SU-DHL-6 (cell line): Measurements from ENCODE around the gene SPANXA2.
"Not testable (repeated sequence)": the region's sequence is repeated elsewhere in the genome, so short reads cannot be mapped to it uniquely, and the experiment has no call there.

Experiments used
- H2AFZ ChIP-seq: fragments of 200-600 bp; sonication (generic); 2 replicates; pipeline ENCODE4 v1.6.1; 2014; ENCODE audit warnings: low read depth, mild to moderate bottlenecking, moderate library complexity, mixed read lengths, antibody characterized with exemption, low read length; ENCODE audit not compliant: severe bottlenecking
- H3F3A ChIP-seq: fragments of 200-600 bp; shearing (Covaris generic); 2 replicates; pipeline ENCODE4 v1.6.0; 2016; ENCODE audit warnings: antibody characterized with exemption, mild to moderate bottlenecking; ENCODE audit not compliant: insufficient read depth
- H3K27ac ChIP-seq: fragments of 200-600 bp; sonication (generic); 2 replicates; pipeline ENCODE4 v1.5.1; 2016; ENCODE audit warnings: low read depth, mild to moderate bottlenecking, low read length, moderate library complexity, mixed read lengths
- H3K27me3 ChIP-seq: fragments of 200-600 bp; sonication (generic), shearing (Covaris generic); 2 replicates; pipeline ENCODE4 v1.6.0; 2014; ENCODE audit warnings: mild to moderate bottlenecking, low read length
- H3K36me3 ChIP-seq: fragments of 200-600 bp; sonication (generic); 2 replicates; pipeline ENCODE4 v1.6.1; 2014; ENCODE audit warnings: mild to moderate bottlenecking, low read length, mixed read lengths
- H3K4me2 ChIP-seq: fragments of 300-600, 200-600 bp; shearing (Covaris generic), sonication (generic); 2 replicates; pipeline ENCODE4 v1.6.0; 2014; ENCODE audit warnings: low read length, low read depth, mild to moderate bottlenecking; ENCODE audit not compliant: poor library complexity, severe bottlenecking
- H3K4me3 ChIP-seq: fragments of 200-600 bp; sonication (generic); 2 replicates; pipeline ENCODE4 v1.5.1; 2014; ENCODE audit warnings: antibody characterized with exemption, low read length, mild to moderate bottlenecking, mixed read lengths; ENCODE audit not compliant: insufficient read depth, poor library complexity, severe bottlenecking
- H3K79me2 ChIP-seq: fragments of 200-600 bp; sonication (generic); 2 replicates; pipeline ENCODE4 v1.6.1; 2014; ENCODE audit warnings: mild to moderate bottlenecking, low read length, moderate library complexity; ENCODE audit not compliant: insufficient read depth
- H3K9ac ChIP-seq: fragments of 200-600 bp; sonication (generic); 2 replicates; pipeline ENCODE4 v1.7.0; 2014; ENCODE audit warnings: mild to moderate bottlenecking, low read length
- H3K9me2 ChIP-seq: fragments of 200-600 bp; sonication (generic); replicated peaks from 2 replicates; pipeline ENCODE4 v1.6.1; 2014; ENCODE audit warnings: low read length; ENCODE audit not compliant: insufficient read depth
- H3K9me3 ChIP-seq: fragments of 200-600 bp; sonication (generic); 2 replicates; pipeline ENCODE4 v1.6.1; 2014; ENCODE audit warnings: low read length, mixed read lengths; ENCODE audit not compliant: insufficient read depth
- H4K20me1 ChIP-seq: fragments of 200-600 bp; sonication (generic); 2 replicates; pipeline ENCODE4 v1.6.1; 2014; ENCODE audit warnings: low read depth, mild to moderate bottlenecking, antibody characterized with exemption, low read length, moderate library complexity, mixed read lengths
- EZH2phosphoT487 ChIP-seq: fragments of 200-600 bp; sonication (generic), shearing (Covaris generic); conservative IDR thresholded peaks from 2 replicates; pipeline ENCODE4 v1.6.1; 2018; ENCODE audit warnings: mild to moderate bottlenecking, antibody characterized with exemption, low read length, moderate library complexity, mixed read lengths
- TF ChIP-seq, protein P1 (sequence below): fragments of 200-600 bp; sonication (generic); IDR thresholded peaks from one replicate; pipeline ENCODE4 v1.5.1; 2017; ENCODE audit warnings: antibody characterized with exemption, mild to moderate bottlenecking, low read length, moderate library complexity; ENCODE audit not compliant: insufficient read depth, poor library complexity, severe bottlenecking

SPANXA2 gene, protein sequence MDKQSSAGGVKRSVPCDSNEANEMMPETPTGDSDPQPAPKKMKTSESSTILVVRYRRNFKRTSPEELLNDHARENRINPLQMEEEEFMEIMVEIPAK

DNA sequence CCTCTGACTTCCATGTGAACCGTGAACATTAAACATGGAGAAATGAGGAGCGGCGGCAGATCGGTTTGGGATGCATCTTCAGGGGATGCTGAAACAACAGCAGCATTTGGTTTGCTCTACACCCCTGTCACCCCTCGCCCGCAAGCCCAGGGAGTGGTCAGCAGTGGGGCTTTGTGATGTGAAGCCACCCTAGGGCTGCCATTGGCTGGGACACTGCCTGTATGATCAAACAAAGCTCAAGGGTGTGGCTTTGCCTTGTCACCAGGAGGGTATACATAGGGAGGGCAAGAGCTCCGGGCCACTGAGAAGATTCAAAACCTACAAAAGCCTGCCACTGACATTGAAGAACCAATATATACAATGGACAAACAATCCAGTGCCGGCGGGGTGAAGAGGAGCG lies at the start of gene SPANXA2:
Gene SPANXA2, plus strand, starts transcription at position 301 of the 400 bp plus-strand sequence. Its CDS starts 60 bp downstream, at position 361.
- H3F3A ChIP-seq, H3K79me2 ChIP-seq: not testable (repeated sequence)

DNA sequence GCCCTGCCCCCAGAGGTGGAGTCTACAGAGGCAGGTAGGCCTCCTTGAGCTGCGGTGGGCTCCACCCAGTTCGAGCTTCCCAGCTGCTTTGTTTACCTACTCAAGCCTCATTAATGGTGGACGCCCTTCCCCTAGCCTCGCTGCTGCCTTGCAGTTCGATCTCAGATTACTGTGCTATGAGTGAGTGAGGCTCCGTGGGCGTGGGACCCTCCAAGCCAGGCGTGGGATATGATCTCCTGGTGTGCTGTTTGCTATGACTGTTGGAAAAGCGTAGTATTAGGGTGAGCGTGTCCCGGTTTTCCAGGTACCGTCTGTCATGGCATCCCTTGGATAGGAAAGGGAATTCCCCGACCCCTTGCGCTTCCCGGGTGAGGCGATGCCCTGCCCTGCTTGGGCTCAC lies 47.0 kb upstream of the SPANXA2 start:
- not testable (repeated sequence) for H3K9me3 ChIP-seq, H3K36me3 ChIP-seq, H3K27me3 ChIP-seq

More for the DNA sequence above, at the start of gene SPANXA2:
- not testable (repeated sequence) for H3K9me2 ChIP-seq, H3K9ac ChIP-seq, H3K27ac ChIP-seq, H3K9me3 ChIP-seq, H3K4me3 ChIP-seq, H3K27me3 ChIP-seq, H3K36me3 ChIP-seq, H4K20me1 ChIP-seq, H2AFZ ChIP-seq, H3K4me2 ChIP-seq

DNA sequence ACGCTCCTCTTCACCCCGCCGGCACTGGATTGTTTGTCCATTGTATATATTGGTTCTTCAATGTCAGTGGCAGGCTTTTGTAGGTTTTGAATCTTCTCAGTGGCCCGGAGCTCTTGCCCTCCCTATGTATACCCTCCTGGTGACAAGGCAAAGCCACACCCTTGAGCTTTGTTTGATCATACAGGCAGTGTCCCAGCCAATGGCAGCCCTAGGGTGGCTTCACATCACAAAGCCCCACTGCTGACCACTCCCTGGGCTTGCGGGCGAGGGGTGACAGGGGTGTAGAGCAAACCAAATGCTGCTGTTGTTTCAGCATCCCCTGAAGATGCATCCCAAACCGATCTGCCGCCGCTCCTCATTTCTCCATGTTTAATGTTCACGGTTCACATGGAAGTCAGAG lies 4.9 kb upstream of the SPANXA2 start, which contains the start of gene SPANXA1:
Gene SPANXA1, minus strand, starts transcription at position 101 of the 400 bp plus-strand sequence. Its CDS starts 60 bp downstream, at position 41.
- not testable (repeated sequence) for H3K79me2 ChIP-seq, H3K4me2 ChIP-seq, H3K36me3 ChIP-seq, H3K27me3 ChIP-seq, H3K4me3 ChIP-seq, H3K9me2 ChIP-seq, H4K20me1 ChIP-seq, H3K9ac ChIP-seq, H3K27ac ChIP-seq, H3F3A ChIP-seq, H3K9me3 ChIP-seq, H2AFZ ChIP-seq

More for the DNA sequence above, 47.0 kb upstream of the SPANXA2 start:
- H4K20me1 ChIP-seq, H3K9ac ChIP-seq, H3K4me2 ChIP-seq, H3K79me2 ChIP-seq, H3K27ac ChIP-seq, H3K9me2 ChIP-seq, H3K4me3 ChIP-seq, H2AFZ ChIP-seq, H3F3A ChIP-seq: not testable (repeated sequence)

DNA sequence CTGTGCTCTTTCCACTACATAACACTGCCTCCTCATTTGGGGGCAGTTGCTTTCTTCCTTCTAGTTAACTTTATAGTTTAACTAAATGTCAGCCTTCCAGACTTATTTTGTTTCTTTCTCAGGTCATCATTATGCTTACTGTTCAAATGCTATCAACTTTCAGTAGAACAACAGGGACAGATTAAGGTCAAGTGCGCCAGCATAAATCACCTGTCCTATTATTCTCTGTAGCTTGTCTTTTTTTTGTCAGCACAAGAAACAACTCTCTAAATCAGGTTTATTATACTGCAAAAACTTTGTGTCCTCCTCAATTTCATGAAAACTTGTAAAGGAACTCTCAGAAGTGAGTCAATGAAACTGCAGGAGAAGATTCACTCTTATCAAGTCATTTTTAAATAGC lies 19.6 kb downstream of the SPANXA2 start:
- H3K9ac ChIP-seq = no peak overlapping the region
- no peaks in the 10 kb centered on the region for H3F3A ChIP-seq
- no peaks in the 10 kb centered on the region for H3K36me3 ChIP-seq
- no peaks in the 10 kb centered on the region for H3K9me2 ChIP-seq
- no peaks in the 10 kb centered on the region for H4K20me1 ChIP-seq
- no peaks in the 10 kb centered on the region for H3K79me2 ChIP-seq
- no peak overlapping the region for H3K27ac ChIP-seq
- H3K9me3 ChIP-seq = no peaks in the 10 kb centered on the region
- H3K4me3 ChIP-seq = no peak overlapping the region
- TF ChIP-seq, protein P1, sequence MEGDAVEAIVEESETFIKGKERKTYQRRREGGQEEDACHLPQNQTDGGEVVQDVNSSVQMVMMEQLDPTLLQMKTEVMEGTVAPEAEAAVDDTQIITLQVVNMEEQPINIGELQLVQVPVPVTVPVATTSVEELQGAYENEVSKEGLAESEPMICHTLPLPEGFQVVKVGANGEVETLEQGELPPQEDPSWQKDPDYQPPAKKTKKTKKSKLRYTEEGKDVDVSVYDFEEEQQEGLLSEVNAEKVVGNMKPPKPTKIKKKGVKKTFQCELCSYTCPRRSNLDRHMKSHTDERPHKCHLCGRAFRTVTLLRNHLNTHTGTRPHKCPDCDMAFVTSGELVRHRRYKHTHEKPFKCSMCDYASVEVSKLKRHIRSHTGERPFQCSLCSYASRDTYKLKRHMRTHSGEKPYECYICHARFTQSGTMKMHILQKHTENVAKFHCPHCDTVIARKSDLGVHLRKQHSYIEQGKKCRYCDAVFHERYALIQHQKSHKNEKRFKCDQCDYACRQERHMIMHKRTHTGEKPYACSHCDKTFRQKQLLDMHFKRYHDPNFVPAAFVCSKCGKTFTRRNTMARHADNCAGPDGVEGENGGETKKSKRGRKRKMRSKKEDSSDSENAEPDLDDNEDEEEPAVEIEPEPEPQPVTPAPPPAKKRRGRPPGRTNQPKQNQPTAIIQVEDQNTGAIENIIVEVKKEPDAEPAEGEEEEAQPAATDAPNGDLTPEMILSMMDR = no peak
- TF ChIP-seq EZH2phosphoT487 = no peak
- H2AFZ ChIP-seq = no peak overlapping the region
- H3K4me2 ChIP-seq = no peak overlapping the region
- H3K27me3 ChIP-seq = no peaks in the 10 kb centered on the region

DNA sequence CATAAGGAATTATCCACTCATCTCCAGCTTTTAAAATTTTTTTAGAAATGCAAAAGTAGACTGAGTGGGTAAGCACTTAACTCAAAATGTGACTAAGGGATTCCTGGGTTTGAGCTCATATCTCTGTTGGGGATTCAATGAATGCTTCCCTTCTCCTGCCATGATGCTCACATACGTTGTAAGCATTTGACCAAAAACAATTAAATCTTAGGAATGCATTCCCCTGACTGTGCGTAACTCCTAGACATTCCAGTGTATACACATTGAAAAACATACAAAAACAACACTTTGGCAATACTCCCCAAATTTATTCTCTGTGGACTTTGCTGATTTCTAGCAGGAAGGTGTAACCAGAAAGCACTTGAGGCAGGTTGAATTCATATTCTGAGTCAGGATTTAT lies 29.8 kb downstream of the SPANXA2 start:
- Histone ChIP-seq H3K9ac (no peak overlapping the region), H3K9me2 (no peaks in the 10 kb centered on the region), H3K27ac (no peak overlapping the region), H3K4me2 (no peak overlapping the region), H3K36me3 (no peaks in the 10 kb centered on the region), H4K20me1 (no peaks in the 10 kb centered on the region), H3K79me2 (no peaks in the 10 kb centered on the region), H3F3A (no peaks in the 10 kb centered on the region), H2AFZ (no peak overlapping the region), H3K9me3 (no peaks in the 10 kb centered on the region), H3K4me3 (no peak overlapping the region), H3K27me3 (no peaks in the 10 kb centered on the region)
- no peak for TF ChIP-seq EZH2phosphoT487
- TF ChIP-seq, protein P1 = no peak
